H54 (cell line): ENCODE results near the gene BBS9.
A peak's percentile ranks its signal among the peaks of the same experiment; 100 is the strongest.

Source experiments
- DNase-seq: peaks from one replicate; pipeline ENCODE4 v3.0.0; 2011; ENCODE audit warnings: low spot score, mixed read lengths; ENCODE audit not compliant: insufficient read length
- FAIRE-seq: peaks from 3 replicates; lab custom pipeline; 2011; peaks lifted over from hg19 to GRCh38; lab: Jason Lieb, UNC
- POLR2A ChIP-seq: IDR thresholded peaks from 2 replicates; pipeline ENCODE4 v1.6.1; 2011; ENCODE audit warnings: low read depth, mild to moderate bottlenecking, low read length

The BBS9 gene

DNA sequence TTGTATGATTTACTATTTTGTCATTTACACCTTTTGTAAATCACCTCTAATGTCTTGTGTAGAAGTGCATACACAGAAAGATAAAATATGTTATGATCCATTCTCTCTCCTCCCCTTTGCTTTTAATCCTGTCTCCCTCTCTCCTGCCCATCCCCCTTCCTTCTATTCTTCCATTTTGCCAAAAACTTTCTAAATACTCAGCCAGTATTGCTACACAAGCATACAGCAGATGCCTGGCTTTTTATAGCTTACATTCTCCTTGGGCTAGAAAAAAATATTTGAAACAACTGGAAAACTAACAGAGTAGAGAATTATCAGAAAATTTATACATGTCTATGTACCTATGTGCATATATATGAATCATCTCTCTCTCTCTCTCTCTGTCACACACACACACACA is 467.3 kb downstream of the BBS9 start:
- TF ChIP-seq POLR2A, result no peak
- FAIRE-seq (no peak), DNase-seq (no peak)

DNA sequence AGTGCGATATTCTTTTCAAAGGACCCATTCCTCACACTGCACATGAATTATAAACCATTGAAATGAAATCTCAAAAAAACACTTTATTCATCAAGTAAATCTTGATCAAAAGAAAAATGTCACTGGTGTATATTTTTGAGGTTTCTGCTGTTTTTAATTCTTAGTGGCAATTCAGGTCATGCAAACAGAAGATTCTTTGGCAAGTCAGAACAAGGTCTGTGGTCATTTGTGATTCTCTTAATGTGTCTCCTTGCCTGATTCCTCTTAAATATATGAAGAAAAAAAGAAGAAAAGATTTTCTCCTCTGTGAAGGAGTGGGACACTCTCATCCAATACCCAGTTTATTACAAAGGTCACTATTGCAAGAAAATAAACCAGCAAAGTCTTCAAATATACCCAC is 467.8 kb downstream of the BBS9 start:
- DNase-seq (no peak), FAIRE-seq (no peak)
- TF ChIP-seq POLR2A, result no peak

- DNase-seq (no peak), FAIRE-seq (no peak)
- no peak for TF ChIP-seq POLR2A
These were observed 471.7 kb downstream of the BBS9 start for GRCh38 chr7:33601101-33601500.

DNA sequence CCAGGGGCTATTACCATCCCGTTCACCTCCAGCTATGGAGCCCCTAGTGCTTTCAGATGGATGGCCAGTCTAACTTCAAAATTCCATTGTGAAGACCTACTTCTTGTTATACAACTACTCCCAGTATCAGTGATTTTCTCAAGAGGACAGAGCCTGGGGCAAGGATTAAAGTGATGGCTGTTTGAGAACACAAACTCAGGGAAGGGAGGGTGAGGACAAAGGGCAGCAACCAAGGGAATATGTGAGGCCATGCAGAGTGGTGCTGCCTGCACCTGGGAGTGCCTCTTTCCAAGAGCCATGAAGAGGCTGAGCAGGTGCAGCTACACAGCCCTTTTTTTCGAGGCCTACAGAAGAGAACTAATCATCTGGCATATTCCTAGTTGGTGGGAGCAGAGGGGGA is 472.5 kb downstream of the BBS9 start:
- no peak for TF ChIP-seq POLR2A
- FAIRE-seq (no peak), DNase-seq (no peak)

- TF ChIP-seq POLR2A, result no peak
- DNase-seq, result no peak
- FAIRE-seq, result no peak
These were observed 474.7 kb downstream of the BBS9 start for GRCh38 chr7:33604056-33604455.

DNA sequence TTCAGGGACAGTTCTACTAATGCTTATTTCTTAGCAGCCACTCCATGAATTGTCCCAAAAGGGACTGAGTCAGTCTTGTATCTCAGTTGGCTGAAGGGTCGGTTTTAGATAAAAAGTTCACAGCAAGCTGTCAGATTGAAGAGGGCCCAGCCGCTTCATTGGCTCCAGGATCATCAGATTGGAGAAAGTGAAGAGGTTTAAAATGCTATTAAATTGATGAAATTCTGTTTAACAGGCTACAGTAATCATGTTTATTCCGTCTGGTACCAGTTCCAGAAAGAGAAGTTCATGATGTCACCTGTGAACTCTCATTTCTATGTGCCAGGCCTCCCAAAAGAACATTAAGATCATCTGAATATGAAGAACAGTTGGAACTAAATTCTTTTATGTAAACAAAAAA is 481.6 kb downstream of the BBS9 start:
- FAIRE-seq, result no peak
- no peak for DNase-seq
- TF ChIP-seq POLR2A, result no peak

DNA sequence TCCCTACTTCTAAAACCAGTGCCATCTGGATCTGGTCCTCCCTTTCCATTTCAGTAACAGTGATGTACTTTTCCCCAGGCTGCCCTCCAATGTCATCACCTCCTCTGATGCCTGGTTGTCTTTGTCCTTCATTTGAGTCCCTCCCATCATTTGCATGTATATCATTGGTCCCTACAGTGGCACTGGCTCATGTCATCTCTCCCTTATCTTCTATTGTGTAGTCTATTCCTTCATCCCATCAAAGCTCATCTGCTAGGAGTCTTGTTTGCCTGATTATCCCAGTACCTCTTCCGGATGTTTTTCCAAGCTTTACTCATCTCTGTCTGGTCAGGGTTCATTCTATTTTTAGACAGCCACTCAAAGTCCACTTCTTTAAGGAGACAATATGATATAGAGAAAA is 483.1 kb downstream of the BBS9 start:
- no peak for FAIRE-seq
- DNase-seq, result no peak
- TF ChIP-seq POLR2A, result no peak

GRCh38 chr7:33614357-33615117 is 485.2 kb downstream of the BBS9 start:
- TF ChIP-seq POLR2A, result no peak
- DNase-seq, result no peak
- FAIRE-seq, result peak; percentile 23

GRCh38 chr7:33616752-33617151 is 487.4 kb downstream of the BBS9 start:
- DNase-seq (no peak), FAIRE-seq (no peak)
- no peak for TF ChIP-seq POLR2A

DNA sequence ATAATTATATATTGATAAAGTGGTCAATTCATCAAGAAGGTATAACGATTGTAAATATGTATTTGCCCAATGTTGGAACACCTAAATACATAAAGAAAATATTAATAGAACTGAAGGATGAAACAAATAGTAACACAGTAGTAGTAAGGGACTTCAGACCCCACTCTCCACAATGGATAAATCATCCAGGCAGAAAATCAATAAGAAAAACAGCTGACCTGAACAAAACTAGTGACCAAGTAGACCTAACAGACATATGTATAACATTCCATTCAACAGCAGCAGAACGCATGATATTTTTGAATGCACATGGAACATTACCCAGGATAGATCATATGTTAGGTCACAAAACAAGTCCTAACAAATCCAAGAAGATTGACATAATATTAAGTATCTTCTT is 489.9 kb downstream of the BBS9 start:
- FAIRE-seq (no peak), DNase-seq (no peak)
- no peak for TF ChIP-seq POLR2A

DNA sequence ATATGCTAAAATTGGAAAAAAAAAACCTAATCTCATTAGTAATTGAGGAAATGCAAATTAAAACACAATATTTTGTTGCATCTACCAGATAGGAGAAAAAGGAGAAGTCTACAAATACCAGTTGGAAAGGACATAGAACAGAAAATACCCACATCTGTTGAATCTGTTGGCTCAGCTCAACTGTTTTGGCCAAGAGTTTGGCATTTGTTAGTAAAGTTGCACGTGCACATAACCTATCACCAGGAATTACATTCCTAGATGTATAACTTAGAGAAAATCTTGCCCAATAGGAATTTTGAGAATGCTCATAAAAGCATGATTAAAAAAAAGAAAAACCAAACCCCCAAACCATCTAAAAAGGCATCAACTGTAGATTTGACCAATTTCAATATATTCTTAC is 493.9 kb downstream of the BBS9 start:
- peak; percentile 58 for FAIRE-seq
- no peak for DNase-seq
- TF ChIP-seq POLR2A, result no peak

GRCh38 chr7:33624215-33624614 is 494.9 kb downstream of the BBS9 start:
- FAIRE-seq, result no peak
- DNase-seq, result no peak
- no peak for TF ChIP-seq POLR2A

DNA sequence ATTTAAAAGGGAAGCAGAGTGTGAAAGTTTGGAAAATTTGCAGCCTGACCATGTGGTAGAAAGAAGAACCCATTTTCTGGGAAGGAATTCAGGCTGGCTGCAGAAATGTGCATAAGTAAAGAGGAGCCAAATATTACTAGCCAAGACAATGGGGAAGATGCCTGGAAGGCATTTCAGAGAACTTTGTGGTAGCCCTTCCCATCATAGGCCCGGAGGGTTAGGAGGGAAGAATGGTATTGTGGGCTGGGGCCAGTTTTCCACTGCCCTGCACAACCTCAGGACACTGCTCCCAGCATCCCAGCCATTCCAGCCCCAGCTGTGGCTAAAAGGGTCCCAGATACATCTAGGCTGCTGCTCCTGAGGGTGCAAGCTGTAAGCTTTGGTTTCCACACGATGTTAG is 497.5 kb downstream of the BBS9 start:
- no peak for TF ChIP-seq POLR2A
- DNase-seq (no peak), FAIRE-seq (no peak)

GRCh38 chr7:33627741-33628140 is 498.4 kb downstream of the BBS9 start:
- DNase-seq (no peak), FAIRE-seq (no peak)
- no peak for TF ChIP-seq POLR2A

DNA sequence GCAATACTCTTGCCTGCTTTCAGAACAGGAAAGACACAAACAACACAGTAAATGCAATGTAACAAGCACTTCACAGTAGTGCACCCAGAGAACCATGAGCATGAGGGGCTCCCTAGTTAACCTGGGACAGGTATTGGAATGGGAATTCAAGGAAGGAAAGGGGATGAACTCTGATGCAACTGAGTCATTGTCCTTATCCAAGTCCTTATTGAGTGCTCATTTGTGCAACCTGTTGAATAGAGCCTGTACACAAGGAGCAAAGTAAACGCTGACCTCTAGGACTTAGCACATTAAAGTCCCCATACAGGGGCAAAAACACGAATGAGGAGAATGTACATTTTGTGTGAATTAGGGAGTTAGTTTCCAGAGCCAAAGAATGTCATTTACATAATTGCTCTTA is 499.5 kb downstream of the BBS9 start:
- FAIRE-seq (no peak), DNase-seq (no peak)
- no peak for TF ChIP-seq POLR2A

DNA sequence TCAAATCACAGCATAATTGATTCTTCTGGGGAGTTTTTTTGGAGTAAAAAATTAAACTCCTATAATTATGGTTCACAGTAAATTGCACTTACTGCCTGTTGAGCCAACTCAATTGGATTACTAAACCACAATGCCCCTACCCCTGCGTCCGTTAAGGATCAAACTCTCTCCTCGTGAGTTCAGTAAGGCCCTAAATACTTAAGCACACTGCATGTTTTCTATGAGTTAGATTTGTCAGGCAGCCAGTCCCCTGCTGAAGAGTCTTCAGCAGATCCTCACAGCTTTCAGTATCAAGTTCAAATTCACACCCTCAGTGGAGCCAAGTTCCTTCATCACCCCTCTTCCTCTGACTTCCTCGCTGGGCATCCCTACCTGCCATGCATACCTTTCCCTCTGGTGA is 501.0 kb downstream of the BBS9 start:
- TF ChIP-seq POLR2A, result no peak
- FAIRE-seq, result no peak
- no peak for DNase-seq

DNA sequence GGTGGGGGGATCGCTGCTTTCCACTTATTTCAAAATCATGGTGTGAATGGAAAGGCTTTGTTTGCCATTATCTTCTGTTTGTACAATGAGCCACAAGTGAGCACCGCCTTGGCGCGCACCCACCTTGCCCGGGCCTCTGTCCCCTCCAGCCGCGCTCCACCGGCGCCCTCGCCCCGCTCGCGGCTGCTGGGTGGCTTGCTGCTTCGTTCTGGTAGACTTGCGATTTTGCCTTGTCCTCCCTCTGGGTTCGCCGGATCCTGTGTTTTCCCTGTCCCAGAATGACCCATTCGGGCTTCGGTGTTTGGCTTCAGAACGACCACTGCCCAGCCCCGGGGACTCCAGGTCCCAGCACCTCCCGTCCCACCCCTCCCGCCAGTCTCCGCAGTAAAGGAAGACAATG is 503.0 kb downstream of the BBS9 start:
- no peak for TF ChIP-seq POLR2A
- no peak for FAIRE-seq
- no peak for DNase-seq
